H1 (cell line): Measurements from ENCODE around the gene ZYG11B. TPM values are rescaled to one million over a fixed set of nuclear protein-coding genes. Genes with fewer than 3 reads are reported as not detected.
"Not testable (repeated sequence)": the region's sequence is repeated elsewhere in the genome, so short reads cannot be mapped to it uniquely, and the experiment has no call there.

Experiments
- CTCF ChIA-PET: fragments of 300-600 bp; sonication (Branson Sonifier 250); formaldehyde crosslinking; loops from one replicate; lab custom pipeline; 2021; ENCODE audit not compliant: partially characterized antibody; lab: Charles Lee
- POLR2A ChIA-PET: fragments of 300-600 bp; sonication (Branson Sonifier 250); formaldehyde crosslinking; loops from one replicate; lab custom pipeline; 2021; ENCODE audit warnings: inconsistent platforms; ENCODE audit not compliant: partially characterized antibody; lab: Charles Lee
- DNase-seq, 2 experiments: peaks; one replicate each; pipeline versions ENCODE4 v3.0.0 to v3.0.0-alpha.2; 2010 to 2022; ENCODE audit warnings: low spot score in 2 of 2, low read depth in 1 of 2, mixed read lengths in 1 of 2
- FAIRE-seq: peaks from 2 replicates; lab custom pipeline; 2011; peaks lifted over from hg19 to GRCh38; lab: Jason Lieb, UNC
- H2AFZ ChIP-seq: 2 replicates; pipeline ENCODE4 v1.8.1; 2012; ENCODE audit warnings: low read length, inconsistent platforms
- H2AK5ac ChIP-seq: 2 replicates; pipeline ENCODE4 v1.6.1; 2013; ENCODE audit warnings: low read depth, low read length
- H2BK120ac ChIP-seq: replicated peaks from 2 replicates; pipeline ENCODE3; 2013; ENCODE audit warnings: low read depth, low read length, inconsistent platforms
- H2BK12ac ChIP-seq: 2 replicates; pipeline ENCODE4 v1.6.1; 2013; ENCODE audit warnings: low read depth, low read length
- H2BK15ac ChIP-seq: 2 replicates; pipeline ENCODE4 v1.6.1; 2013; ENCODE audit warnings: low read length
- H2BK20ac ChIP-seq: 2 replicates; pipeline ENCODE4 v1.6.1; 2013; ENCODE audit warnings: low read length
- H2BK5ac ChIP-seq: 2 replicates; pipeline ENCODE4 v1.6.1; 2013; ENCODE audit warnings: low read depth, low read length
- H3K14ac ChIP-seq: 2 replicates; pipeline ENCODE4 v1.6.1; 2013; ENCODE audit warnings: inconsistent platforms; ENCODE audit not compliant: insufficient read length
- H3K18ac ChIP-seq: 2 replicates; pipeline ENCODE4 v1.6.1; 2013; ENCODE audit warnings: low read length; ENCODE audit errors: extremely low read depth
- H3K23ac ChIP-seq: 2 replicates; pipeline ENCODE4 v1.6.1; 2013; ENCODE audit warnings: inconsistent platforms; ENCODE audit not compliant: insufficient read length
- H3K23me2 ChIP-seq: 2 replicates; pipeline ENCODE4 v1.6.1; 2013; ENCODE audit warnings: low read depth, low read length
- H3K27ac ChIP-seq: 2 replicates; pipeline ENCODE4 v1.6.1; 2011; ENCODE audit warnings: low read depth, low read length, inconsistent platforms
- H3K27me3 ChIP-seq, 4 experiments: replicated peaks in 1 of 4; 1 replicate in 1 of 4; 2 replicates in 3 of 4; pipeline versions ENCODE4 v1.6.1 to v1.8.1; 2011 to 2013; ENCODE audit warnings: low read length in 3 of 4, mild to moderate bottlenecking in 3 of 4, inconsistent platforms in 2 of 4, mixed read lengths in 2 of 4, moderate library complexity in 1 of 4; ENCODE audit not compliant: control insufficient read depth in 3 of 4, insufficient read depth in 3 of 4; ENCODE audit errors: extremely low read depth in 1 of 4
- H3K36me3 ChIP-seq, 4 experiments: 2 replicates each; pipeline versions ENCODE4 v1.6.1 to v1.8.1; 2011 to 2013; ENCODE audit warnings: mild to moderate bottlenecking in 4 of 4, low read length in 3 of 4, moderate library complexity in 2 of 4, control low read depth in 1 of 4, inconsistent platforms in 1 of 4; ENCODE audit not compliant: insufficient read depth in 4 of 4, control insufficient read depth in 2 of 4
- H3K4ac ChIP-seq: replicated peaks from 2 replicates; pipeline ENCODE3; 2013; ENCODE audit warnings: low read length, low read depth, mixed read lengths, inconsistent platforms; ENCODE audit not compliant: insufficient read length
- H3K4me1 ChIP-seq, 4 experiments: replicated peaks in 1 of 4; 1 replicate in 1 of 4; 2 replicates in 3 of 4; pipeline versions ENCODE4 v1.6.1 to v1.8.1; 2011 to 2013; ENCODE audit warnings: low read length in 3 of 4, inconsistent platforms in 2 of 4, mixed read lengths in 1 of 4; ENCODE audit not compliant: insufficient read depth in 4 of 4, control insufficient read depth in 3 of 4
- H3K4me2 ChIP-seq, 2 experiments: 2 replicates each; pipeline versions ENCODE4 v1.6.1 to v1.8.1; 2011 to 2013; ENCODE audit warnings: low read depth in 2 of 2, low read length in 2 of 2, control low read depth in 1 of 2, inconsistent platforms in 1 of 2, mild to moderate bottlenecking in 1 of 2; ENCODE audit not compliant: insufficient read depth in 1 of 2
- H3K4me3 ChIP-seq, 4 experiments: fragments of 200-600, 300-600 bp in 1 of 4; sonication (generic), shearing (Covaris generic), sonication (Bioruptor Twin) in 1 of 4; 2 replicates each; pipeline versions ENCODE4 v1.5.1 to v1.8.1; 2011 to 2016; ENCODE audit warnings: low read length in 4 of 4, low read depth in 3 of 4, control low read depth in 2 of 4, inconsistent platforms in 2 of 4, mild to moderate bottlenecking in 2 of 4, mixed read lengths in 1 of 4, moderate library complexity in 1 of 4; ENCODE audit not compliant: insufficient read depth in 2 of 4; ENCODE audit errors: extremely low read depth in 1 of 4
- H3K56ac ChIP-seq: replicated peaks from 2 replicates; pipeline ENCODE3; 2013; ENCODE audit warnings: low read depth, mild to moderate bottlenecking, mixed read lengths, low read length, inconsistent platforms; ENCODE audit not compliant: insufficient read length
- H3K79me1 ChIP-seq: 2 replicates; pipeline ENCODE4 v1.6.1; 2013; ENCODE audit warnings: low read depth, low read length, control low read depth
- H3K79me2 ChIP-seq, 2 experiments: 2 replicates each; pipeline versions ENCODE4 v1.6.1 to v1.8.1; 2012 to 2013; ENCODE audit warnings: low read length in 2 of 2, mild to moderate bottlenecking in 2 of 2, inconsistent platforms in 1 of 2; ENCODE audit not compliant: insufficient read depth in 2 of 2, control insufficient read depth in 1 of 2
- H3K9ac ChIP-seq, 4 experiments: replicated peaks in 1 of 4; 1 replicate in 1 of 4; 2 replicates in 3 of 4; pipeline versions ENCODE4 v1.6.1 to v1.8.1; 2011 to 2013; ENCODE audit warnings: low read depth in 3 of 4, low read length in 3 of 4, control low read depth in 2 of 4, mild to moderate bottlenecking in 2 of 4, moderate library complexity in 2 of 4, inconsistent platforms in 1 of 4; ENCODE audit errors: extremely low read depth in 1 of 4
- H3K9me3 ChIP-seq, 2 experiments: 2 replicates each; pipeline versions ENCODE4 v1.6.1 to v1.8.1; 2012 to 2013; ENCODE audit warnings: mild to moderate bottlenecking in 2 of 2, moderate library complexity in 2 of 2, control low read depth in 1 of 2, inconsistent platforms in 1 of 2, low read depth in 1 of 2, low read length in 1 of 2, mixed read lengths in 1 of 2; ENCODE audit not compliant: insufficient read depth in 2 of 2
- H4K20me1 ChIP-seq, 2 experiments: replicated peaks in 1 of 2; 2 replicates each; pipeline versions ENCODE3 to v1.8.1; 2011 to 2013; ENCODE audit warnings: inconsistent platforms in 2 of 2, low read length in 2 of 2, mild to moderate bottlenecking in 1 of 2; ENCODE audit not compliant: insufficient read depth in 2 of 2, control insufficient read depth in 1 of 2
- H4K5ac ChIP-seq: 2 replicates; pipeline ENCODE4 v1.6.1; 2013; ENCODE audit warnings: low read length, low read depth, mixed read lengths, inconsistent platforms; ENCODE audit not compliant: insufficient read length
- H4K8ac ChIP-seq: 2 replicates; pipeline ENCODE4 v1.8.0; 2013; ENCODE audit warnings: mild to moderate bottlenecking, moderate library complexity, low read length, inconsistent platforms; ENCODE audit not compliant: insufficient read depth; ENCODE audit errors: extremely low read depth
- H4K91ac ChIP-seq: replicated peaks from 2 replicates; pipeline ENCODE3; 2013; ENCODE audit warnings: low read length, mixed read lengths, inconsistent platforms; ENCODE audit not compliant: insufficient read length
- BRCA1 ChIP-seq: IDR thresholded peaks from 2 replicates; pipeline ENCODE4 v1.6.1; 2012; ENCODE audit warnings: low read depth, low read length, improper control_type of control experiment
- CBX5 ChIP-seq: fragments of 300-800, 300-1000 bp; sonication (generic); IDR thresholded peaks from 2 replicates; pipeline ENCODE4 v1.7.1; 2016; ENCODE audit warnings: antibody characterized with exemption, low read length, low read depth
- JUND ChIP-seq: IDR thresholded peaks from 2 replicates; pipeline ENCODE4 v1.6.1; 2011; ENCODE audit warnings: mild to moderate bottlenecking, improper control_type of control experiment, low read length
- WGBS, 2 experiments: shearing (Covaris generic) in 1 of 2; methylation state at CpG; one replicate each; pipeline versions ENCODE4 v1.1.6 to v1.1.7; 2013 to 2015; ENCODE audit warnings: low lambda C conversion rate in 2 of 2, mixed read lengths in 2 of 2, inconsistent platforms in 1 of 2, low coverage in 1 of 2, missing lambda C conversion rate in 1 of 2; ENCODE audit not compliant: insufficient replicate concordance in 2 of 2, insufficient coverage in 1 of 2, insufficient read length in 1 of 2; ENCODE audit errors: extremely low coverage in 1 of 2, missing lambda C conversion rate in 1 of 2; 5-methylcytosine and 5-hydroxymethylcytosine counted together
- polyA plus RNA-seq, 7 experiments: library from polyadenylated mRNA; depleted of rRNA in 3 of 7; stranded (reverse) in 5 of 7; unstranded in 2 of 7; fragments of >200 nt in 5 of 7; fragments of 200-250 nt in 2 of 7; gene quantifications; 1 replicate in 5 of 7; 2 replicates in 1 of 7; 4 replicates in 1 of 7; pipeline versions ENCODE4 v1.2.1 to v1.2.3, GENCODE V29; 2011 to 2013; ENCODE audit warnings: missing spikeins in 2 of 7, mixed read lengths in 2 of 7
- total RNA-seq: library from RNA; stranded (reverse); fragmentation: NEBNext Ultra II Directional; extraction: Animal tissue kit (Norgen Biotek cat#: 25700); gene quantifications from 2 replicates; pipeline ENCODE4 v1.2.1, GENCODE V29; 2021

Gene ZYG11B
- total and polyA plus RNA-seq, 2 of the 8 experiments (the other 6 are each of a cell fraction or from before 2014, with no cell fraction given): 4.4 to 20.9 TPM

DNA sequence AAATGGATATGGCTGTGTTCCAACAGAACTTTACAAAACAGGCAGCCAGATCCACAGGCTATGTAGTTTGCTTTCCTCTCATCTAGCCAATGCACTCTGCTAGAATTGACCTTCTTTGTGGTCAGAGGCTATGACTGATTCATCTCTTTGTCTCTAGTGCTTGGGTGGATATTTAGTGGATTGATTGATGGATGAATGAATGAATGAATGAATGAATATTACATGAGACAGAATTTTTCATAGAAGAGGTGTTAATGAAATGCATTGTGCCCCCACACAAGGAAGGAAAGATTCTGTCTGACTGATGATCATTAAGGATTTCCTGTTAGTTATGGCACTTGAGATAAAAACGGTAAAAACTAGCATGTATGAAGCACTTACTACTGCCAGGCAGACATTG lies 65.8 kb downstream of the ZYG11B start (continued):
- TF ChIP-seq JUND (no peak), BRCA1 (no peak), CBX5 (no peak)

DNA sequence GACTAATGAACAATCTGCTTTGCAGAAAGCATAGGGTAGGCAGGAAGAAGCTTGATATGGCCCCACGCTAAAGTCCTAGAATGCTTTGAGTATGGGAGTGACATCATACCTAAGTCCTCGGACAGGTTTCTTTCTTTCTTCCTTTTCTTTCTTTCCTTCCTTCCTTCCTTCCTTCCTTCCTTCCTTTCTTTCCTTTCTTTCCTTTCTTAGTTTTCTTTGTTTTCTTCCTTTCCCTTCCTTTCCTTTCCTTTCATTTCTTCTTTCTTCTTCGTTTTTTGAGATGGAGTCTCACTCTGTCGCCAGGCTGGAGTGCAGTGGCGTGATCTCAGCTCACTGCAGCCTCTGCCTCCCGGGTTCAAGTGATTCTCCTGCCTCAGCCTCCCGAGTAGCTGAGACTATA lies 67.5 kb downstream of the ZYG11B start:
- H3K9ac ChIP-seq, H3K4me2 ChIP-seq, H3K9me3 ChIP-seq, H3K14ac ChIP-seq, H3K4ac ChIP-seq, H4K91ac ChIP-seq, H2AK5ac ChIP-seq, H3K23ac ChIP-seq, FAIRE-seq, H2BK15ac ChIP-seq, H3K23me2 ChIP-seq, H3K27me3 ChIP-seq, H2BK120ac ChIP-seq, H3K79me2 ChIP-seq, H3K4me3 ChIP-seq, DNase-seq, H3K56ac ChIP-seq, H3K79me1 ChIP-seq, H3K36me3 ChIP-seq, H2BK5ac ChIP-seq, H4K5ac ChIP-seq, H2BK20ac ChIP-seq, H2AFZ ChIP-seq, H3K4me1 ChIP-seq, H4K20me1 ChIP-seq, H4K8ac ChIP-seq, H2BK12ac ChIP-seq, H3K18ac ChIP-seq, H3K27ac ChIP-seq: not testable (repeated sequence)
- POLR2A ChIA-PET: interaction anchor here (0.7 kb wide), 1 partner anchor 17 kb away, joined by 3 read pairs; no protein-coding TSS in a partner anchor
- 76% methylated on average over 7 of the region's 7 CpGs; no CpG with 5 or more reads in 1 of the 2 experiments for WGBS, 2 experiments
- CTCF ChIA-PET: interaction anchor here (0.6 kb wide), 1 partner anchor 672 kb away, joined by 3 read pairs; no protein-coding TSS in a partner anchor
